GM18526 (cell line): ENCODE data around the gene ARFGAP3.

Source experiments
- POLR2A ChIP-seq: IDR thresholded peaks from 3 replicates; pipeline ENCODE4 v1.6.1; 2011; ENCODE audit not compliant: insufficient read length; ENCODE audit errors: extremely low read depth

The ARFGAP3 gene

DNA sequence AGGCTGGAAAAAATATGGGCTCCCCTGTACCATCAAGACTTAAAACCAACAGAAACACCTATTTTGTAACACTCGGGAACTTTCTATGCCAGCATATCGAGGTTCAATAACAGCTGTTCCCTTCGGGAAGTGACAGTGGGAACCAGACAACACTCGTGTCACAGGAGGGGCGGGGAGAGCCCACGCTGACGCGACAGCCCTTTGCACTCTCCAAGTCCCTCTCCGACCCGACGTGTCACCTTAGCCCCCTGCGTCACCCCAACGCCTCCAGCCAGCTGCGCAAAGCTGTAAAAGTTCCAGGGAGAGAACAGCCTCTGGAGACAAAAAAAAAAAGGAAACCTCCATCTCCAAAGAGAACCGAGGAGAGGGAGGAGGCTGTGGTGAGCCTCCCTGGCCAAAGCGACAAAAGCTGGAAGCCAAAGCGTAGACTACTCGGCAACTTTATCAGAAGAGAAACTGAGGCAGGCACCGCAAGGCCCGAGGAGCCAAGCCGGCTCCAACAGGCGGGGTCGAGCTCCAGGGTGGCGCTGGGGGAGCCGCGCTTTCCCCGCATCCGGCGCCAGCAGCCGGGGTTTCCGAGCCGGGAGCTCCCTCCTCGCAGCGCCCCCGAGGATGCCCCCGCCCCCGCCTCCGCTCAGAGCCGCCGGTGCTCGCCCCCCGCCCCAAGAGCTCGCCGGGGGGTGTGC lies 751 bp downstream of the ARFGAP3 start:
- no peak for TF ChIP-seq POLR2A

DNA sequence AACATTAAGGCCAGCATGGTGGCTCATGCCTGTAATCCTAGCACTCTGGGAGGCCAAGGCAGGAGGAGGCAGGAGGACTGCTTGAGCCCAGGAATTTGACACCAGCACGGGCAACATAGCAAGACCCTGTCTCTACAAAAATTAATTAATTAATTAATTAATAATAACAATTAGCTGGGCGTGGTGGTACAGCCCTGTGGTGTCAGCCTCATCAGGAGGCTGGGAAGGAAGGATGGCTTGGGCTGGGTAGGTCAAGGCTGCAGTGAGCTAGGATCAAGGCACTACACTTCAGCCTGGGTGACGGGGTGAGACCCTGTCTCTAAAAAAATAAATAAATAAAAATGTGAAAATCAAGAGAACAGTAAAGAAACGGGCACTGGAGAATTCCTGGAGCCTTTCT lies 1.4 kb downstream of the ARFGAP3 start:
- TF ChIP-seq POLR2A = no peak

DNA sequence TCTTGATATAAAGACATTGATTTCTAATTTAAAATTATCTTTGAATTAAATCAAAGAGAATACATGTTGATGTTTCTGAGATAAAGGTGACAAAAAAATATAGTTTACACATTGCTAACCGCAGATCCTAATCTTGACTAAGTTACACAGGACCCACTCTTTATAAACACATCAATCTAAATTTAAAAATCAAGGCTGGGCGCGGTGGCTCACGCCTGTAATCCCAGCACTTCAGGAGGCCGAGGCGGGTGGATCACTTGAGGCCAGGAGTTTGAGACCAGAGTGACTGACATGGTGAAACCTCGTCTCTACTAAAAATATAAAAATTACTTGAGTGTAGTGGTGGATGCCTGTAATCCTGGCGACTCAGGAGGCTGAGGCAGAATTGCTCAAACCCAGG lies 1.9 kb downstream of the ARFGAP3 start:
- no peak for TF ChIP-seq POLR2A

DNA sequence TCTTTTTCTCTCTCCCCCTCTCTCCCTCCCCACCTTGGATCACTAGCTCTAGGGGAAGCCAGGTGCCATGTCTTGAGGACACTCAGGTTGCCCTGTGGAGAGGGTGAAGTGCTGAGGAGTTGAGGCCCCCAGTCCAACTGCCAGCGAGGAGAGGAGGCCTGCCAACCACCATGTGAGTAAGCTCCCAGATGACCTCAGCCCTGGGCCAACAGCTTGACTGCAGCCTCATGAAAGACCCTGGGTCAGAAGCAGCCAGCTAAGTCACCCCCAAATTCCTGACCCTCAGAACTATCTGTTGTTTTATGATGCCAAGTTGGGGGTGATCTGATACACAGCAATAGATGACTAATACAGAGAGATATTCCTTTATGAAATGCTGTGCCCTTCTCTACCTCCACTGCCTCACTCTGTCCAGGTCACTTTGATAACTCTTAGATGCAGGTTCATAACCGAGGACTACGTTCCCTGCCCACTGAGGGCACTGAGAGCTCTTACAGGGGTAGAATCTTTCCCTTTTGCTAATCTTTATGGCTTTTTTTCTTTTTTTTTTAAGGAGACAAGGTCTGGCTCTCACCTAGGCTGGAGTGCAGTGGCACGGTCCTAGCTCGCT lies 8.0 kb downstream of the ARFGAP3 start:
- no peak for TF ChIP-seq POLR2A

DNA sequence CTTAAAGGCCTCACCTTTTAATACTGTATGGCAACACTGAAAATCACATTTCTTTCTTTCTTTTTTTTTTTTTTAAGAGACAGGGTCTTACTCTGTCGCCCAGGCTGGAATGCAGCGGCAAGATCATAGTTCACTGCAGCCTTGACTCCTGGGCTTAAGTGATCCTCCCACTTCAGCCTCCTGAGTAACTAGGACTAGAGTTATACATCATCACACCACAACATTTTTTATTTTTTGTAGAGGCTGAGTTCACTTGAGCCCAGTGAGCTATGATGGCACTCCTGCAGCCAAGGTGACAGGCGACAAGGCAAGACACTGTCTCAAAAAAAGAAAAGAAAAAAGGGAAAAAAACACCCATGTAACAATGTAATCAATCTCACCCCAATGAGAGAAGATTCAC lies 10.0 kb downstream of the ARFGAP3 start:
- no peak for TF ChIP-seq POLR2A

DNA sequence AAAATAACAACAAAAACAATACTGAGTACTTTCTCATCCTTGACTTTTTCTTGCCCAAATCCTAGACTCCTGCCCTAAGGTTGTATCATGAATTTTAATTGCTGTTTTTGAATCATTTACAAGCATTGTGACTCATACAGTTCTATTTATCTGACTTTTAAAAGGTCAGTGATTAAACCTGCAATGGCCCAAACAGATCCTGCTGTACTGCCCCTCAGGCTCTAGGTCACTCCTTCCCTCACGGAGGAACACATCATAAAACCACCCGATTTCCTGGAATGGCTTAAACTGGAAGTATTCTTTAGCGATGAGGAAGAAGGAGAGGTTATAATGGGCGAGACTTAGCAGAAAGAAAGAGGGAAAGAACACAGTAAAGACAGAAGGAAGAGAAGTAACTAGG lies 12.3 kb downstream of the ARFGAP3 start:
- no peak for TF ChIP-seq POLR2A

DNA sequence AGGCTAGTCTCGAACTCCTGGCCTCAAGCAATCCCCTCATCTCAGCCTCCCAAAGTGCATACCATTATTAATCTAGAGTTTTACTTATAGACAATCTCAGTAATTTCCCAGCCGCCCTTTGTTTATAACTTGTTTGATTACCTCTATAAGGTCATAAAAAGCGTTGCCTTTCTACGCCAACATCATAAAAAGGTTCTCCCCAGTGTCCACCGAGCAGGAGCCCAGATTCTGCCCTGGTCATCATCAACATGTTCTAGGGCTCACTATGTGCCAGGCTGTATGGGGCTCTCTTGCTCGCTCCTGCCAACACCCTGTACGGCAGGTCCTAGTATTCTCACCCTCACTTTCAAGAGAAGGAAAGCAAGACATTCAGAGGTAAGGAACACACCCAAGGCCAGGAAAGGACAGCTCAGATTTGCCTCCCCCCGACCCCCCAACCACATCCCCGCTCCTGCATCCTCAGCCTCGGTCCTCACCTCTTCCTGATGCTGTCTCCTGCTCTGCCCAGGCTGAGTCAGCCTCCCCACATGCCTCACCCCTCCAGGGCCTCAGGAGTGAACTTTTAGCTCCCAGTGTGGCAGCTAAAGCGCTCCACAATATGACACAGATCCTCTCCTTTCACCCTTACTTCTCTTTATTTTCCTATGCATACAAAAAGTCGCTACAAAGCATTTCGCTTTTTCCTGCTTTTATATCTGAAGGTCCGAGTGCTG lies 14.3 kb downstream of the ARFGAP3 start:
- no peak for TF ChIP-seq POLR2A

DNA sequence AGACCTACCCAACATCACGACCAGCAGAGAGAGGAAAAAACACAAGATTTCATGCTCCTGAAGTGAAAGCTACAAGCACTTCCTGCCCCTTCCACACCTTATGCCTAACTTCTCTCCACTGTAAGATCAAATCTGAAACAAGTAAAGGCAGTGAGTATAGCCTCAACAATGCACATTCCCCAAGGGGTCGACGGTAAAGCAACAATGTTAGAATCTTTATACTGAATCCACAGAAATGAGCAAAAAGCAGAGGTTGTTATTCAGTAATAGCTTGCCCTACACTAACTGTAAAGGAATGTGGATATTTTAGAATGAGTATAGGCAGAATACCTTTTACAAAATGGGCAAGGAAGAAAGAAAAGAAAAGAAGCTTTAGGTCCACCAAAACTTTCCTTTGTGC lies 15.6 kb downstream of the ARFGAP3 start:
- no peak for TF ChIP-seq POLR2A

DNA sequence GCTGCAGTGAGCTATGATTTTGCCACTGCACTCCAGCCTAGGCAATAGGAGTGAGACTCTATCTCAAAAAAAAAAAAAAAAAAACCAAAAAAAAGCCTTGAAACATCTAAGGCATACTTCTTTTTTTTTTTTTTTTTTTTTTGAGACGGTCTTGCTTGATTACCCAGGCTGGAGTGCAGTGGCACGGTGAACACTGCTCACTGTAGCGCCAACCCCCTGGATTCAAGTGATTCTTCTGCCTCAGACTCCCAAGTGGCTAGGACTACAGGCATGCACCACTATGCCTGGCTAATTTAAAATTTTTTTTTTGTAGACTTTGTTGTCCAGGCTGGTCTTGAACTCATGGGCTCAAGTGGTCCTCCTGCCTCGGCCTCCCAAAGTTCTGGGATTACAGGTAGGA lies 19.5 kb downstream of the ARFGAP3 start:
- TF ChIP-seq POLR2A = no peak

DNA sequence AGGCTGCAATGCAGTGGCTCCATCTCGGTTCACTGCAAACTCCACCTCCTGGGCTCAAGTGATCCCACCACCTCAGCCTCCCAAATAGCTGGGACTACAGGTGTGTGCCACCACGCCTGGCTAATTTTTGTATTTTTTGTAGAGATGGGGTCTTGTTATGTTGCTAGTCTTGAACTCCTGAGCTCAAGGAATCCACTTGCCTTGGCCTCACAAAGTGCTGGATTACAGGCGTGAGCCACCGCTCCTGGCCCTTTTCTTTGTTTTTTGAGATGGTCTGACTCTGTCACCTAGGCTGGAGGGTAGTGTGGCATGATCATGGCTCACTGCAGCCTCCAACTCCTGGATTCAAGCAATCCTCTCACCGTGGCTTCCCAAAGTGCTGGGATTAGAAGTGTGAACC lies 21.0 kb downstream of the ARFGAP3 start:
- TF ChIP-seq POLR2A = no peak

DNA sequence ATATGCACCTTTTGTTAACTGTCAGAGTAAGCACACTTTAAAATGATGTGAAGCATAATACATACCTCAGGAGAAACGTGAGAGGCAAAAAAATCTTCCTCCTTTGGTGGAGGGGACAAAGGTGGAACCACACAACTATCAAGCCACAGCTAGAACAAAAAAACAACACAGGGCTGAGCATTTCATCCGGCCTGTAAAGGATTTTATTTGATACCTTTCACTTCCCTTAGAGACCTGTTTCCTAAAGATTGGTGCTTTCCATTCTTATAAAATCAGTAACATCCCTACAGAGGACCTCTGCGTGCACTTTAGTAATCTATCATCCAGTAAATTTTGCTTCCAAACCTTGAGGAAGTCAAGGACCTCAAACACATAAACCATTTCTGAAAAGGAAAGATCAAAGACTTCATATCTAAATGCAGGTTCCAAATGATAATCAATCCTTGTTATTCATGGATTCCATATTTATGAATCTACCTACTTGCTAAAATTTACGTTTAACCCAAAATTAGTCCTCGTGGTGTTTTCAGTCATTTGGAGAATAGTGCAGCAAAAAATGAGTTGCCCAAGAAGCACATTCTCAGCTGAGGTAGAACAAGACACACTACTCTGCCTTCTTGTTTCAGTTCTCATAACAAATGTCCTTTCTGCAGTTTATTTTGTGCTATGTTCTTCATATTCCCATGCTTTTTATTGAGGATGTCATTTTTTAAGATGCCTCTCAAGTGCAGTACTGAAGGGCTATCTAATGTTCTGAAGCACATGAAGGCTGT lies 22.7 kb downstream of the ARFGAP3 start:
- no peak for TF ChIP-seq POLR2A

DNA sequence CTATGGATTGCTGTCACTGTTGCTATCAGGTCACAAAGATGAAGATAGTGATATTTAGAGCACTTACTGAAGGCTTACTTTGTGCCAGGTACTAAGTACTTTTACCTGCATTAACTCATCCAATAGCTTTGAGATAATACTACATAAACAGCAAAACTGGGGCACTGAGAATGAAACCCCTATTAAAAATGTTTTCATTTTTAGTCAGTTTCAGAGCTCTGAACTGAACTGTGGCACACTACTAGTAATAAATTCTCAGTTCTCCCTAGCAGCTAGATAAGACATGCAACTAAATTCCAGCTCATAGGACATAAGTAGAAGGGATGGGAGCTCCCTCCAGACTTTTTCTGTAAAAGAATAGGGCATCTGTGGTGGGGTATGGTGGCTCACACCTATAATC lies 24.0 kb downstream of the ARFGAP3 start:
- TF ChIP-seq POLR2A = no peak

DNA sequence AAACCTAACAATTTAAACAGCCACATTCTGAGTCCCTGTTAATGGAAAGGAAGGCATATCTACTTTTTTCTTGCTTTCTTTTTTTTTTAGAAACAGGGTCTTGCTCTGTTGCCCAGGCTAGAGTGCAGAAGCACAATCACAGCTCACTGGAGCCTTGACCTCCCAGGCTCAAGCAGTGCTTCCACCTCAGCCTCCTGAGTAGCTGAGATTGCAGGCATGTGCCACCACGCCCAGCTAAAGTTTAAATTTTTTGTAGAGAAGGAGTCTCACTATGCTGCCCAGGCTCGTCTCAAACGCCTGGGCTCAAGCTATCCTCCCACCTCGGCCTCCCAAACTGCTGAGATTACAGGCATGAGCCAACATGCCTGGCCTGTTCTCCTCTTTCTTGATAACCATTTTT lies 25.4 kb downstream of the ARFGAP3 start:
- TF ChIP-seq POLR2A = no peak

DNA sequence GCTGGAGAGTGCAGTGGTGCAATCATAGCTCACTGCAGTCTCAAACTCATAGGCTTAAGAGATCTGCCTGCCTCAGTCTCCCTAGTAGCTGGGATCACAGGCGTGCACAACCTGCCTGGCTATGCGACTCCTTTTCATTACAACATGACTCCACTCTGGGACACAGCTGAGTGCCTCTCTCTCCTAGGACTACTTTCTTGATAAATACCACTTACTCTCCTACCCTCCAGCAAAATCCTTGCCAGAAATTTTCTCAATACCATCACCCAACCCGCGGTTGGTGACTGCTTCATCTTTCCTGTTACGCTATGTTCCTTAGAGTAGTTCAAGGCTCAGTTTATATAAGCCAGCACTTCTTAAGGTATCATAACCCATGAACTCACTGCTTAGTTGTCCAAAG lies 26.9 kb downstream of the ARFGAP3 start:
- no peak for TF ChIP-seq POLR2A

DNA sequence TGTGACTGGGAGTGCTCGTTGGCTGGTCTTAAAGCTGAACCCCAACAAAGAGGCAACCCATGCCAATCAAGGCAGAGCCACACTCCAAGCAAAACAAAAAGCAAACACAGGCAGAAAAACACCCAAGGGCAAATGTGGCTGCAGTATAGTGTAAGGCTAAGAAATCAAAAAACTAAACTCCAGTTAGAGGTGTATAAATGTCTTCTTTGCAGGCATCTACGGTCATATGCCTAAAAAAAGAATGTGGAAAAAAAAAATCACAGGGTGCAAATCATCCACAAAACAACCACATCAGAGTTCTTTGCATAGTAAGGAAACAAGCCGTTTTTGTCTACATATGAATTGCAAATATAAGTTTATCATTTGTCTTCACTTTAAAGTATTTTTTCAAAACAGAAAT lies 27.8 kb downstream of the ARFGAP3 start:
- no peak for TF ChIP-seq POLR2A

DNA sequence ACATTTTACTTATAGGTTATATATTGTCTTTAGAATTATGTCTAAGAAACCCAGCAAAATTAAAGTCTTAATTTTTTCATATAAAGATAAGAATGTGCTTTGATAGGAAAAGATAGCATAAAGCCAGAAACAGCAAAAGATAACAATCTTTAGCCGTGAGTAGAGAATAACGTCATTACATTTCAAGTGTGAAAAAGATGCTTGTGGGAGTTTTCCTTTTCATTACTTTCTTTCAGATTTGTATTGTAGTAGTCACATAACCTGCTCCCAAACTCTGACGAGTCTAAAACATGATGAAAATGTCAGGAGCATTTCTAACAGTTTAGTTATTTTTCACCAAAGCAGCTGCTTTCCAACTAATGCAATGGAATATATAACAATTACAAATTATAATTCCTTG lies 31.3 kb downstream of the ARFGAP3 start:
- TF ChIP-seq POLR2A = no peak
